Measurements from ENCODE around the gene GPR150.

GRCh38 chr5:95591490-95591901 lies 28.4 kb upstream of the GPR150 start:
- TF ChIP-seq CTCF (IDR thresholded peaks at IDR 0.05; ENCODE audit: borderline replicate concordance, extremely low read depth, low read length, poor library complexity, severe bottlenecking) (no peak), EZH2 (IDR thresholded peaks at IDR 0.05; ENCODE audit: borderline replicate concordance, low read depth, low read length, severe bottlenecking) (no peak)

Measured in DND-41 (cell line).